GM23338 (cell line): Measurements from ENCODE around the gene OMP. TPM values are rescaled to one million over a fixed set of nuclear protein-coding genes. Genes with fewer than 3 reads are reported as not detected.
A peak's percentile ranks its signal among the peaks of the same experiment; 100 is the strongest.

Experiments used
- ATAC-seq: fragments of 200-7000 bp; cut with Tn5 transposase; 3 replicates; pipeline ENCODE4 v1.9.1; 2020
- DNase-seq: peaks from one replicate; pipeline ENCODE4 v3.0.0-alpha.2; 2015; ENCODE audit warnings: low spot score
- H2AFZ ChIP-seq: fragments of 200-600 bp; sonication (generic); 2 replicates; pipeline ENCODE4 v1.8.0; 2016; ENCODE audit warnings: antibody characterized with exemption, mild to moderate bottlenecking, moderate library complexity
- H3F3A ChIP-seq: fragments of 200-600 bp; sonication (generic); replicated peaks from 2 replicates; pipeline ENCODE4 v1.8.0; 2017; ENCODE audit warnings: antibody characterized with exemption, mixed run types, low read depth
- H3K27ac ChIP-seq: fragments of 200-600 bp; sonication (generic); 2 replicates; pipeline ENCODE4 v1.6.1; 2016; ENCODE audit warnings: low read depth
- H3K27me3 ChIP-seq: fragments of 200-600 bp; sonication (generic); 2 replicates; pipeline ENCODE4 v1.8.0; 2016; ENCODE audit warnings: mild to moderate bottlenecking, mixed run types, moderate library complexity; ENCODE audit not compliant: insufficient read depth
- H3K36me3 ChIP-seq: fragments of 200-600 bp; sonication (generic); 2 replicates; pipeline ENCODE4 v1.8.0; 2016; ENCODE audit warnings: mild to moderate bottlenecking; ENCODE audit not compliant: insufficient read depth
- H3K4me1 ChIP-seq: fragments of 200-600 bp; sonication (generic); 2 replicates; pipeline ENCODE4 v1.8.0; 2016; ENCODE audit warnings: mild to moderate bottlenecking, moderate library complexity; ENCODE audit not compliant: insufficient read depth
- H3K4me2 ChIP-seq: fragments of 200-600 bp; sonication (generic); 2 replicates; pipeline ENCODE4 v1.7.1; 2017; ENCODE audit warnings: mixed run types
- H3K4me3 ChIP-seq: fragments of 200-600 bp; sonication (generic); 2 replicates; pipeline ENCODE4 v1.6.1; 2016; ENCODE audit warnings: mixed run types
- H3K79me2 ChIP-seq: fragments of 200-600 bp; sonication (generic); replicated peaks from 2 replicates; pipeline ENCODE4 v1.8.0; 2017; ENCODE audit warnings: mild to moderate bottlenecking; ENCODE audit not compliant: insufficient read depth
- H3K9me2 ChIP-seq: fragments of 200-600 bp; sonication (generic); 2 replicates; pipeline ENCODE4 v1.8.0; 2017; ENCODE audit not compliant: insufficient read depth
- H4K20me1 ChIP-seq: fragments of 200-600 bp; sonication (generic); replicated peaks from 2 replicates; pipeline ENCODE4 v1.8.0; 2017; ENCODE audit warnings: mild to moderate bottlenecking; ENCODE audit not compliant: insufficient read depth
- H3K27ac Mint-ChIP-seq: 2 replicates; pipeline ENCODE4 v1.8.0; 2020; ENCODE audit warnings: inconsistent platforms, mild to moderate bottlenecking, moderate library complexity, mixed read lengths
- H3K27me3 Mint-ChIP-seq: 3 replicates; pipeline ENCODE4 v1.8.0; 2022; ENCODE audit warnings: low read depth, mild to moderate bottlenecking, moderate library complexity, mixed read lengths, inconsistent platforms; ENCODE audit not compliant: insufficient read depth, poor library complexity
- H3K36me3 Mint-ChIP-seq: 3 replicates; pipeline ENCODE4 v1.8.0; 2021; ENCODE audit warnings: low read depth, mild to moderate bottlenecking, inconsistent platforms, moderate library complexity, mixed read lengths
- H3K4me1 Mint-ChIP-seq: 3 replicates; pipeline ENCODE4 v1.8.0; 2020; ENCODE audit warnings: mild to moderate bottlenecking, inconsistent platforms, mixed read lengths
- H3K4me3 Mint-ChIP-seq: 3 replicates; pipeline ENCODE4 v1.8.0; 2021; ENCODE audit warnings: moderate library complexity, mild to moderate bottlenecking, inconsistent platforms, mixed read lengths
- H3K9me3 Mint-ChIP-seq: 3 replicates; pipeline ENCODE4 v1.8.0; 2020; ENCODE audit warnings: moderate library complexity, mild to moderate bottlenecking, inconsistent platforms, mixed read lengths
- CREB1 ChIP-seq: fragments of 250-450 bp; sonication (Bioruptor Pico); IDR thresholded peaks from 2 replicates; pipeline ENCODE4 v1.5.0; 2020; ENCODE audit warnings: low read depth, mild to moderate bottlenecking, moderate library complexity
- EZH2phosphoT487 ChIP-seq: fragments of 200-600 bp; sonication (generic); IDR thresholded peaks from one replicate; pipeline ENCODE4 v1.8.1; 2018; ENCODE audit warnings: antibody characterized with exemption; ENCODE audit not compliant: unreplicated experiment
- JUNB ChIP-seq: IDR thresholded peaks from one replicate; pipeline ENCODE4 v1.6.1; 2016; ENCODE audit warnings: antibody characterized with exemption; ENCODE audit not compliant: unreplicated experiment
- POLR2AphosphoS5 ChIP-seq: IDR thresholded peaks from 2 replicates; pipeline ENCODE4 v1.6.1; 2016; ENCODE audit warnings: antibody characterized with exemption, low read depth
- STAT1 ChIP-seq: IDR thresholded peaks from one replicate; pipeline ENCODE4 v1.6.1; 2016; ENCODE audit warnings: antibody characterized with exemption; ENCODE audit not compliant: unreplicated experiment
- ZNF114 ChIP-seq: fragments of 250-450 bp; sonication (Bioruptor Pico); IDR thresholded peaks from 2 replicates; pipeline ENCODE4 v1.5.0; 2020; ENCODE audit warnings: mild to moderate bottlenecking, moderate library complexity
- ZNF331 ChIP-seq: fragments of 250-450 bp; sonication (Bioruptor Pico); IDR thresholded peaks from 2 replicates; pipeline ENCODE4 v1.5.0; 2020; ENCODE audit warnings: low read depth, mild to moderate bottlenecking, moderate library complexity
- polyA plus RNA-seq: library from polyadenylated mRNA; unstranded; fragments of >200 nt; fragmentation: Nextera tagmentation; extraction: Ambion mirVana; gene quantifications from 2 replicates; pipeline ENCODE4 v1.2.1, GENCODE V29; 2016
- total RNA-seq: library from RNA; depleted of rRNA; stranded (reverse); fragments of >200 nt; shearing (Covaris generic); gene quantifications from 2 replicates; pipeline ENCODE4 v1.2.3, GENCODE V29; 2014
- TF ChIP-seq, protein P1 (sequence below): fragments of 250-450 bp; sonication (Bioruptor Pico); IDR thresholded peaks from 2 replicates; pipeline ENCODE4 v1.5.0; 2020; ENCODE audit warnings: mild to moderate bottlenecking, moderate library complexity
- TF ChIP-seq, protein P2 (sequence below), 2 experiments: fragments of 200-600 bp in 1 of 2; sonication (generic) in 1 of 2; conservative IDR thresholded peaks; 2 replicates each; pipeline versions ENCODE4 v1.5.1 to v1.6.1; 2016 to 2017; ENCODE audit warnings: antibody characterized with exemption in 2 of 2, low read depth in 2 of 2, mild to moderate bottlenecking in 2 of 2, moderate library complexity in 1 of 2

The OMP gene
- total and polyA plus RNA-seq, 2 experiments from 2014 or later: 1.0 TPM; not detected in 1

DNA sequence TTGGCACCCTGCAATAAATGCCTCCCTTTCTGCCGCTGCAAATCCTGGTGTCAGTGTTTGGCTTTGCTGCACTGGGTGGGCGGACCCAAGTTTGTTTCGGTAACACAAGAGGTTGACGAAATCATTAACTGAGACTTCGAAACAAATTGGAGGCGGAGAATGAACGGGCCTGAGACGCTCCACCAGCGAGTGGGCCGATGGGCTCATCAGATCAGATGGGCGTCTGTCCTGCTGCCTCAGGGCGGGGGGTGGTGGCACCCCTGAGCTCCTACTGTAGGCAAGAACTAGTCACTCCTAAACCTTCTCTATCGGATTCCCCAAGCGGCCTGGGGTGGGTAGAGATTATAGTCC, 36.8 kb upstream of the OMP start (continued):
- TF ChIP-seq, protein P1, sequence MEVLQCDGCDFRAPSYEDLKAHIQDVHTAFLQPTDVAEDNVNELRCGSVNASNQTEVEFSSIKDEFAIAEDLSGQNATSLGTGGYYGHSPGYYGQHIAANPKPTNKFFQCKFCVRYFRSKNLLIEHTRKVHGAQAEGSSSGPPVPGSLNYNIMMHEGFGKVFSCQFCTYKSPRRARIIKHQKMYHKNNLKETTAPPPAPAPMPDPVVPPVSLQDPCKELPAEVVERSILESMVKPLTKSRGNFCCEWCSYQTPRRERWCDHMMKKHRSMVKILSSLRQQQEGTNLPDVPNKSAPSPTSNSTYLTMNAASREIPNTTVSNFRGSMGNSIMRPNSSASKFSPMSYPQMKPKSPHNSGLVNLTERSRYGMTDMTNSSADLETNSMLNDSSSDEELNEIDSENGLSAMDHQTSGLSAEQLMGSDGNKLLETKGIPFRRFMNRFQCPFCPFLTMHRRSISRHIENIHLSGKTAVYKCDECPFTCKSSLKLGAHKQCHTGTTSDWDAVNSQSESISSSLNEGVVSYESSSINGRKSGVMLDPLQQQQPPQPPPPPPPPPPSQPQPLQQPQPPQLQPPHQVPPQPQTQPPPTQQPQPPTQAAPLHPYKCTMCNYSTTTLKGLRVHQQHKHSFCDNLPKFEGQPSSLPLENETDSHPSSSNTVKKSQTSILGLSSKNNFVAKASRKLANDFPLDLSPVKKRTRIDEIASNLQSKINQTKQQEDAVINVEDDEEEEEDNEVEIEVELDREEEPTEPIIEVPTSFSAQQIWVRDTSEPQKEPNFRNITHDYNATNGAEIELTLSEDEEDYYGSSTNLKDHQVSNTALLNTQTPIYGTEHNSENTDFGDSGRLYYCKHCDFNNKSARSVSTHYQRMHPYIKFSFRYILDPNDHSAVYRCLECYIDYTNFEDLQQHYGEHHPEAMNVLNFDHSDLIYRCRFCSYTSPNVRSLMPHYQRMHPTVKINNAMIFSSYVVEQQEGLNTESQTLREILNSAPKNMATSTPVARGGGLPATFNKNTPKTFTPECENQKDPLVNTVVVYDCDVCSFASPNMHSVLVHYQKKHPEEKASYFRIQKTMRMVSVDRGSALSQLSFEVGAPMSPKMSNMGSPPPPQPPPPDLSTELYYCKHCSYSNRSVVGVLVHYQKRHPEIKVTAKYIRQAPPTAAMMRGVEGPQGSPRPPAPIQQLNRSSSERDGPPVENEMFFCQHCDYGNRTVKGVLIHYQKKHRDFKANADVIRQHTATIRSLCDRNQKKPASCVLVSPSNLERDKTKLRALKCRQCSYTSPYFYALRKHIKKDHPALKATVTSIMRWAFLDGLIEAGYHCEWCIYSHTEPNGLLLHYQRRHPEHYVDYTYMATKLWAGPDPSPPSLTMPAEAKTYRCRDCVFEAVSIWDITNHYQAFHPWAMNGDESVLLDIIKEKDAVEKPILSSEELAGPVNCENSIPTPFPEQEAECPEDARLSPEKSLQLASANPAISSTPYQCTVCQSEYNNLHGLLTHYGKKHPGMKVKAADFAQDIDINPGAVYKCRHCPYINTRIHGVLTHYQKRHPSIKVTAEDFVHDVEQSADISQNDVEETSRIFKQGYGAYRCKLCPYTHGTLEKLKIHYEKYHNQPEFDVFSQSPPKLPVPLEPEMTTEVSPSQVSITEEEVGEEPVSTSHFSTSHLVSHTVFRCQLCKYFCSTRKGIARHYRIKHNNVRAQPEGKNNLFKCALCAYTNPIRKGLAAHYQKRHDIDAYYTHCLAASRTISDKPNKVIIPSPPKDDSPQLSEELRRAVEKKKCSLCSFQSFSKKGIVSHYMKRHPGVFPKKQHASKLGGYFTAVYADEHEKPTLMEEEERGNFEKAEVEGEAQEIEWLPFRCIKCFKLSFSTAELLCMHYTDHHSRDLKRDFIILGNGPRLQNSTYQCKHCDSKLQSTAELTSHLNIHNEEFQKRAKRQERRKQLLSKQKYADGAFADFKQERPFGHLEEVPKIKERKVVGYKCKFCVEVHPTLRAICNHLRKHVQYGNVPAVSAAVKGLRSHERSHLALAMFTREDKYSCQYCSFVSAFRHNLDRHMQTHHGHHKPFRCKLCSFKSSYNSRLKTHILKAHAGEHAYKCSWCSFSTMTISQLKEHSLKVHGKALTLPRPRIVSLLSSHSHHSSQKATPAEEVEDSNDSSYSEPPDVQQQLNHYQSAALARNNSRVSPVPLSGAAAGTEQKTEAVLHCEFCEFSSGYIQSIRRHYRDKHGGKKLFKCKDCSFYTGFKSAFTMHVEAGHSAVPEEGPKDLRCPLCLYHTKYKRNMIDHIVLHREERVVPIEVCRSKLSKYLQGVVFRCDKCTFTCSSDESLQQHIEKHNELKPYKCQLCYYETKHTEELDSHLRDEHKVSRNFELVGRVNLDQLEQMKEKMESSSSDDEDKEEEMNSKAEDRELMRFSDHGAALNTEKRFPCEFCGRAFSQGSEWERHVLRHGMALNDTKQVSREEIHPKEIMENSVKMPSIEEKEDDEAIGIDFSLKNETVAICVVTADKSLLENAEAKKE (CRISPR knock-in tag): no peak
- no peak for TF ChIP-seq ZNF331 (CRISPR knock-in tag)
- no peak for TF ChIP-seq CREB1 (CRISPR knock-in tag)

DNA sequence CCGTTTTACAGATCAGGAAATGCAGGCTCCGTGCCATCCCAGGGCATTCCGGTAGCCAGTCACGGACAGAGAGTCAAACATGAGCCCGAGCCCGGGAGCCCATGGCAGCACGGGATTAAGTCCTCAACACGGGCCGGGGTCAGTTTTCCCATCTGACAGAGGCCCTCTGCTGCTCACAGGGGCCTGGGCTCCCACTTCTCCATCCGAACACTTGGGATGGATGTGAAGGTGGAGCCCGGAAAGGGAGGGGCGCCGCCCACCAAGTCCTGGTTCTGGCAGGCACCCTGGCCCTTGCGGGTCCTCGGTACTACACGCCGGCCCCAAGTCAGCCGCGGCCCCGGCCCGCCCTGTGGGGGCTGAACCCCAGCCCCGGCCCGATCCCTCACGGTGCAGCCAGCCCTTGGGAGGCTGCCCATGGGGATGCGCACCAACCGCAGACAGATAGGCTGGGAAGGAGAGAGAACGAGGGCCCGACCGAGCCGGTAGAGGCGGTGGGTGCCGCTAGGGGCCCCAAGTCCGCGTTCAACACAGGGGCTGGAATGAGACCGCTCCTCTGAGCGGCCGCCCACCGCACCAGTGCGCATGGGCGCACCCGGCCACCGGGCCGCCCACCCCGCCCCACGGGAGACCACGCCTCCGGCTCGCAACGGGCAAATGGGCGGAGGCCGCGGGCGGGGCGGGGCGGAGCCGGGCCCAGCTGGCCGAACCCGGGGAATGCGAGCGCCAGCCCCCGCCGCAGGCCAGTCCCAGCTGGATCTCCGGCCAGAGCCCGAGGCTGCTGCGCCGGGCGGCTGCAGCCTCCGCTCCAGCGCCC, 36.2 kb upstream of the OMP start, which contains the start of gene CAPN5:
CAPN5 (plus strand) TSS at position 743 of the 814 bp plus-strand sequence. CDS start 17,916 bp downstream, outside the sequence.
- H3K4me2 ChIP-seq: peak within 1 kb of the TSS; percentile 95
- 0 out of 3 replicates have a peak, but pooled peaks cover 3% of the 10 kb centered on the region for H3K9me3 Mint-ChIP-seq
- H3K4me1 ChIP-seq: peaks cover 12% of the 10 kb centered on the region; the same call in 1 of the 2 replicates
- DNase-seq (peak; percentile 96), ATAC-seq (peak; percentile 93)
- peak within 1 kb of the TSS; percentile 86 for H3K27ac ChIP-seq
- peaks cover 21% of the 10 kb centered on the region for H3K4me1 Mint-ChIP-seq
- H3K27me3 Mint-ChIP-seq: peaks cover 25% of the 10 kb centered on the region
- no peaks in the 10 kb centered on the region for H3K9me2 ChIP-seq
- no peaks in the 10 kb centered on the region for H3K36me3 ChIP-seq
- peak within 1 kb of the TSS; percentile 84 for H3K4me3 ChIP-seq
- H3K4me3 Mint-ChIP-seq: peak within 1 kb of the TSS; percentile 87
- no peaks in the 10 kb centered on the region for H3K27me3 ChIP-seq
- H3K27ac Mint-ChIP-seq: peak within 1 kb of the TSS; percentile 80
- peaks cover 10% of the 10 kb centered on the region for H3F3A ChIP-seq
- H3K79me2 ChIP-seq: no peaks in the 10 kb centered on the region
- no peaks in the 10 kb centered on the region for H3K36me3 Mint-ChIP-seq
- H2AFZ ChIP-seq: peak within 1 kb of the TSS; percentile 95
- H4K20me1 ChIP-seq: no peaks in the 10 kb centered on the region
- no peak for TF ChIP-seq ZNF114 (CRISPR knock-in tag)
- peak; percentile 81 for TF ChIP-seq POLR2AphosphoS5
- TF ChIP-seq EZH2phosphoT487: no peak
- TF ChIP-seq JUNB: no peak
- no peak for TF ChIP-seq STAT1
- TF ChIP-seq, protein P2, sequence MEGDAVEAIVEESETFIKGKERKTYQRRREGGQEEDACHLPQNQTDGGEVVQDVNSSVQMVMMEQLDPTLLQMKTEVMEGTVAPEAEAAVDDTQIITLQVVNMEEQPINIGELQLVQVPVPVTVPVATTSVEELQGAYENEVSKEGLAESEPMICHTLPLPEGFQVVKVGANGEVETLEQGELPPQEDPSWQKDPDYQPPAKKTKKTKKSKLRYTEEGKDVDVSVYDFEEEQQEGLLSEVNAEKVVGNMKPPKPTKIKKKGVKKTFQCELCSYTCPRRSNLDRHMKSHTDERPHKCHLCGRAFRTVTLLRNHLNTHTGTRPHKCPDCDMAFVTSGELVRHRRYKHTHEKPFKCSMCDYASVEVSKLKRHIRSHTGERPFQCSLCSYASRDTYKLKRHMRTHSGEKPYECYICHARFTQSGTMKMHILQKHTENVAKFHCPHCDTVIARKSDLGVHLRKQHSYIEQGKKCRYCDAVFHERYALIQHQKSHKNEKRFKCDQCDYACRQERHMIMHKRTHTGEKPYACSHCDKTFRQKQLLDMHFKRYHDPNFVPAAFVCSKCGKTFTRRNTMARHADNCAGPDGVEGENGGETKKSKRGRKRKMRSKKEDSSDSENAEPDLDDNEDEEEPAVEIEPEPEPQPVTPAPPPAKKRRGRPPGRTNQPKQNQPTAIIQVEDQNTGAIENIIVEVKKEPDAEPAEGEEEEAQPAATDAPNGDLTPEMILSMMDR (conservative IDR thresholded peaks at IDR 0.05; ENCODE audit: low read depth in 2 of 2): peak; percentile 41 to 43
